Transverse colon (tissue), 4 donors: ENCODE results near the gene PRODH2.

ENCODE experiments used
- POLR2A ChIP-seq: fragments of 450-650 bp; IDR thresholded peaks from one replicate; pipeline ENCODE4 v1.6.1; 2016; ENCODE audit warnings: antibody characterized with exemption, mild to moderate bottlenecking, moderate library complexity
- POLR2AphosphoS5 ChIP-seq, 3 donors: sonication (generic); formaldehyde crosslinking; IDR thresholded peaks; one replicate each; pipeline ENCODE4 v1.6.1; 2016; ENCODE audit warnings: antibody characterized with exemption in 3 of 3
- TF ChIP-seq, protein P1 (sequence below), 5 experiments: fragments of 200-600 bp in 3 of 5; fragments of 450-650 bp in 2 of 5; sonication (generic) in 3 of 5; IDR thresholded peaks; 1 replicate in 2 of 5; 2 replicates in 3 of 5; pipeline ENCODE4 v1.5.1; 2016 to 2017; ENCODE audit warnings: antibody characterized with exemption in 5 of 5, inconsistent platforms in 3 of 5, mild to moderate bottlenecking in 2 of 5, moderate library complexity in 1 of 5

DNA sequence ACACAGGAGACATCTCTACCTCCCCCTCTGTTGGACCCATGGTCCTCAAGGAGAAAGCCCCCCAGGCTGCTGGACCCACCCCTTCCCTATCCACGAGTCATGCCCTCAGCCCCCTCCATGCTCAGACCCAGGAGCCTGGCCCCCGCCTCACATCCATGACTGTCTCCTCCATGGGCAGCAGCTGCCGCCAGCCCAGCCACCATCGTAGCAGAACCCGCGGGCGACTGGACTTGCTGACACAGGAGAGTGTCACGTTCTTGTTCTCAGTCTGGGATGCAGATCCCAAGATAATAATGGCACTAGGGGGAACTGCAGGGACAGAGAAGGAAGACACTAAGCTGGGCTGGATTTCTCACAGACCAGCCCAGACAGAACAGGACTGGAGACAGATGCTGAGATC, 35.8 kb upstream of the PRODH2 start:
- TF ChIP-seq POLR2A: no peak
- TF ChIP-seq, protein P1, sequence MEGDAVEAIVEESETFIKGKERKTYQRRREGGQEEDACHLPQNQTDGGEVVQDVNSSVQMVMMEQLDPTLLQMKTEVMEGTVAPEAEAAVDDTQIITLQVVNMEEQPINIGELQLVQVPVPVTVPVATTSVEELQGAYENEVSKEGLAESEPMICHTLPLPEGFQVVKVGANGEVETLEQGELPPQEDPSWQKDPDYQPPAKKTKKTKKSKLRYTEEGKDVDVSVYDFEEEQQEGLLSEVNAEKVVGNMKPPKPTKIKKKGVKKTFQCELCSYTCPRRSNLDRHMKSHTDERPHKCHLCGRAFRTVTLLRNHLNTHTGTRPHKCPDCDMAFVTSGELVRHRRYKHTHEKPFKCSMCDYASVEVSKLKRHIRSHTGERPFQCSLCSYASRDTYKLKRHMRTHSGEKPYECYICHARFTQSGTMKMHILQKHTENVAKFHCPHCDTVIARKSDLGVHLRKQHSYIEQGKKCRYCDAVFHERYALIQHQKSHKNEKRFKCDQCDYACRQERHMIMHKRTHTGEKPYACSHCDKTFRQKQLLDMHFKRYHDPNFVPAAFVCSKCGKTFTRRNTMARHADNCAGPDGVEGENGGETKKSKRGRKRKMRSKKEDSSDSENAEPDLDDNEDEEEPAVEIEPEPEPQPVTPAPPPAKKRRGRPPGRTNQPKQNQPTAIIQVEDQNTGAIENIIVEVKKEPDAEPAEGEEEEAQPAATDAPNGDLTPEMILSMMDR (IDR thresholded peaks at IDR 0.05): no peak
- TF ChIP-seq POLR2AphosphoS5 (IDR thresholded peaks at IDR 0.05): no peak
